ENCODE data around the gene IGSF21. TPM values are rescaled to one million over a fixed set of nuclear protein-coding genes. Genes with fewer than 3 reads are reported as not detected.
A peak's percentile ranks its signal among the peaks of the same experiment; 100 is the strongest.

IGSF21 gene
- polyA plus RNA-seq, 1 of the 3 experiments (the other 2 are of a cell fraction): not detected

GRCh38 chr1:18327650-18328049 lies 220.1 kb downstream of the IGSF21 start:
- Histone ChIP-seq H3K9me3 (no peaks in the 10 kb centered on the region; the same call in 1 of the 2 replicates), H2AFZ (ENCODE audit: low read depth) (no peak overlapping the region), H3K4me3 (ENCODE audit: low read depth in 2 of 2, low read length in 1 of 2) (no peak overlapping the region), H3K27ac (ENCODE audit: low read depth in 2 of 2, low read length in 1 of 2) (no peak overlapping the region), H3K4me2 (no peak overlapping the region), H4K20me1 (ENCODE audit: insufficient read depth) (no peaks in the 10 kb centered on the region), H3F3A (replicated peaks; ENCODE audit: insufficient read depth) (no peaks in the 10 kb centered on the region), H3K4me1 (ENCODE audit: control insufficient read depth in 1 of 2, insufficient read depth in 2 of 2, low read depth in 1 of 2, low read length in 1 of 2) (peaks cover 0 to 15% of the 10 kb centered on the region in 2 experiments; a peak in 1 of 4 replicates), H3K79me2 (ENCODE audit: insufficient read depth) (no peaks in the 10 kb centered on the region), H3K36me3 (replicated peaks in 1 of 2; ENCODE audit: control insufficient read depth in 1 of 2, insufficient read depth in 2 of 2, low read length in 1 of 2) (no peaks in the 10 kb centered on the region), H3K9me2 (no peaks in the 10 kb centered on the region), H3K27me3 (ENCODE audit: insufficient read depth) (no peaks in the 10 kb centered on the region), H3K9ac (no peak overlapping the region)
- CTCF ChIA-PET: interaction anchor here (1.1 to 3.3 kb wide), 2 partner anchors 19 to 253 kb away, joined by 3 to 10 read pairs; no protein-coding TSS in a partner anchor
- 15% methylated on average over 2 of the region's 2 CpGs for WGBS (ENCODE audit: low lambda C conversion rate)
- no peak for TF ChIP-seq FOXM1 (IDR thresholded peaks at IDR 0.05; ENCODE audit: low read depth)
- TF ChIP-seq GATA2 (CRISPR knock-in tag; IDR thresholded peaks at IDR 0.05): no peak
- no peak for TF ChIP-seq EP300 (IDR thresholded peaks at IDR 0.05; ENCODE audit: borderline replicate concordance in 1 of 2, low read depth in 1 of 2, low read length in 1 of 2)
- TF ChIP-seq MEF2A (IDR thresholded peaks at IDR 0.05; ENCODE audit: borderline replicate concordance, low read depth): no peak
- no peak for TF ChIP-seq EZH2phosphoT487 (IDR thresholded peaks at IDR 0.05; ENCODE audit: borderline replicate concordance, low read depth)
- TF ChIP-seq ELF1 (IDR thresholded peaks at IDR 0.05): no peak
- no peak for TF ChIP-seq RAD21 (IDR thresholded peaks at IDR 0.05; ENCODE audit: low read length)
- no peak for DNase-seq
- POLR2A ChIA-PET: no interaction called here

DNA sequence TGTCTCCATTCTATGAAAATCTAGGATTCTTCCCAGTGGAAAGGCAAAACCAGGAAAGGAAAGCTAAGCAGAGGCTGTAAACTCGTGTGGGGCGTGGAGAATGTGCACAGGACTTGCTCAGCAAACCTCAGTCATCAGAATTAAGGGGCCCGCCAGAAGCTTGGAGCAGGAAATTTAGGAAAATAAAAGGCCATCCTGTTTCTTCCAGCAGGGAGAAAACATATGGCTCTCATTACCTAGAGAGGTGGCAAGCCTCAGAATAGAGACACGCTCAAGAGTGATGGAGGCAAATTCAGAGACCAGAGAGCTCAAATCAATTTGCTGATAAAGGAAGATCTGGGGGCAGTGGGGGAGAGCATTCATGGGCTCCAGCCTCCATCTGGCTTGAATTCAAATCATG lies 221.2 kb downstream of the IGSF21 start:
- H3K79me2 ChIP-seq (ENCODE audit: insufficient read depth): no peaks in the 10 kb centered on the region
- H3K9ac ChIP-seq: no peak overlapping the region
- H3F3A ChIP-seq (replicated peaks; ENCODE audit: insufficient read depth): no peaks in the 10 kb centered on the region
- peak; percentile 56 for DNase-seq
- TF ChIP-seq, protein P1, sequence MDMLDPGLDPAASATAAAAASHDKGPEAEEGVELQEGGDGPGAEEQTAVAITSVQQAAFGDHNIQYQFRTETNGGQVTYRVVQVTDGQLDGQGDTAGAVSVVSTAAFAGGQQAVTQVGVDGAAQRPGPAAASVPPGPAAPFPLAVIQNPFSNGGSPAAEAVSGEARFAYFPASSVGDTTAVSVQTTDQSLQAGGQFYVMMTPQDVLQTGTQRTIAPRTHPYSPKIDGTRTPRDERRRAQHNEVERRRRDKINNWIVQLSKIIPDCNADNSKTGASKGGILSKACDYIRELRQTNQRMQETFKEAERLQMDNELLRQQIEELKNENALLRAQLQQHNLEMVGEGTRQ (IDR thresholded peaks at IDR 0.05; ENCODE audit: borderline replicate concordance, low read depth, low read length): no peak
- TF ChIP-seq PBX3 (IDR thresholded peaks at IDR 0.05) (no peak), REST (IDR thresholded peaks at IDR 0.05; ENCODE audit: low read depth, low read length) (no peak), RFX5 (IDR thresholded peaks at IDR 0.05; ENCODE audit: low read length) (no peak)
- POLR2A ChIA-PET: no interaction called here
- CTCF ChIA-PET: interaction anchor here (0.8 to 3.3 kb wide), 3 partner anchors 9 to 272 kb away, joined by 3 to 10 read pairs (median 5); no protein-coding TSS in a partner anchor
- no peaks in the 10 kb centered on the region for H3K27me3 ChIP-seq (ENCODE audit: insufficient read depth)
- no peak overlapping the region for H3K27ac ChIP-seq (ENCODE audit: low read depth in 2 of 2, low read length in 1 of 2)
- no peaks in the 10 kb centered on the region for H3K36me3 ChIP-seq (replicated peaks in 1 of 2; ENCODE audit: control insufficient read depth in 1 of 2, insufficient read depth in 2 of 2, low read length in 1 of 2)
- no peaks in the 10 kb centered on the region for H3K9me2 ChIP-seq
- no peaks in the 10 kb centered on the region for H4K20me1 ChIP-seq (ENCODE audit: insufficient read depth)
- no peak overlapping the region for H2AFZ ChIP-seq (ENCODE audit: low read depth)
- no peak overlapping the region for H3K4me2 ChIP-seq
- no peaks in the 10 kb centered on the region; the same call in 1 of the 2 replicates for H3K9me3 ChIP-seq
- H3K4me1 ChIP-seq (ENCODE audit: control insufficient read depth in 1 of 2, insufficient read depth in 2 of 2, low read depth in 1 of 2, low read length in 1 of 2): peaks cover 0 to 15% of the 10 kb centered on the region in 2 experiments; a peak in 1 of 4 replicates
- H3K4me3 ChIP-seq (ENCODE audit: low read depth in 2 of 2, low read length in 1 of 2): no peak overlapping the region
- 20% methylated on average over 4 of the region's 4 CpGs for WGBS (ENCODE audit: low lambda C conversion rate)
